Prostate gland (tissue), 2 donors: Measurements from ENCODE around the gene ADAMTS17. TPM values are rescaled to one million over a fixed set of nuclear protein-coding genes. Genes with fewer than 3 reads are reported as not detected.

ENCODE experiments used
- DNase-seq: peaks from one replicate; pipeline ENCODE4 v3.0.0-alpha.2; 2019; ENCODE audit warnings: low spot score
- H3K27ac ChIP-seq, 2 donors: fragments of 200-600 bp; sonication (generic); 2 replicates each; pipeline ENCODE4 v1.5.1; 2017 to 2019
- H3K27me3 ChIP-seq: fragments of 200-600 bp; sonication (generic); replicated peaks from 2 replicates; pipeline ENCODE4 v1.5.1; 2019; ENCODE audit not compliant: insufficient read depth
- H3K36me3 ChIP-seq, 2 donors: fragments of 200-600 bp; sonication (generic); 1 replicate in 1 of 2; 2 replicates in 1 of 2; pipeline versions ENCODE4 v1.5.1 to v1.8.1; 2017 to 2019
- H3K4me1 ChIP-seq: fragments of 200-600 bp; sonication (generic); replicated peaks from 2 replicates; pipeline ENCODE4 v1.5.1; 2019
- H3K4me3 ChIP-seq, 2 donors: fragments of 200-600 bp; sonication (generic); 2 replicates each; pipeline ENCODE4 v1.5.1; 2017 to 2019
- H3K9me3 ChIP-seq: fragments of 200-600 bp; sonication (generic); 2 replicates; pipeline ENCODE4 v1.5.1; 2017
- CTCF ChIP-seq, 4 experiments: fragments of 200-600 bp in 2 of 4; fragments of 450-650 bp in 2 of 4; sonication (generic) in 2 of 4; IDR thresholded peaks; 1 replicate in 3 of 4; 2 replicates in 1 of 4; pipeline ENCODE4 v1.5.1; 2016 to 2019; ENCODE audit warnings: antibody characterized with exemption in 4 of 4, mild to moderate bottlenecking in 2 of 4, moderate library complexity in 2 of 4
- POLR2A ChIP-seq: fragments of 450-650 bp; IDR thresholded peaks from one replicate; pipeline ENCODE4 v1.6.1; 2016; ENCODE audit warnings: antibody characterized with exemption, mild to moderate bottlenecking
- POLR2AphosphoS5 ChIP-seq: sonication (generic); formaldehyde crosslinking; IDR thresholded peaks from one replicate; pipeline ENCODE4 v1.6.1; 2017; ENCODE audit warnings: antibody characterized with exemption
- WGBS: methylation state at CpG from one replicate; pipeline ENCODE4 v1.1.5; 2018; 5-methylcytosine and 5-hydroxymethylcytosine counted together
- intact Hi-C: fragments of 100-400 bp; cut with DNase I; formaldehyde crosslinking; loops from one replicate; pipeline ENCODE4 v1.14.2; 2022
- total RNA-seq, 2 donors: library from RNA; depleted of rRNA; stranded (reverse); fragments of >200 nt; gene quantifications; one replicate each; pipeline ENCODE4 v1.1.0, GENCODE V29; 2016

ADAMTS17 gene
- total RNA-seq, 2 donors from 2014 or later = 2.7 to 5.6 TPM

- no peaks in the 10 kb centered on the region for H3K27me3 ChIP-seq
- no peaks in the 10 kb centered on the region for H3K4me1 ChIP-seq
- H3K27ac ChIP-seq = no peak overlapping the region
- no peaks in the 10 kb centered on the region for H3K9me3 ChIP-seq
- TF ChIP-seq POLR2A (no peak), CTCF (IDR thresholded peaks at IDR 0.05) (no peak), POLR2AphosphoS5 (no peak)
- no peak overlapping the region for H3K4me3 ChIP-seq
- no peaks in the 10 kb centered on the region for H3K36me3 ChIP-seq
- 91% methylated on average over 5 of the region's 5 CpGs for WGBS
- no peak for DNase-seq
- intact Hi-C loops = no loop called here
These were observed 155.4 kb downstream of the ADAMTS17 start for GRCh38 chr15:100186366-100186765.

GRCh38 chr15:100183921-100184495, 157.8 kb downstream of the ADAMTS17 start:
- 94% methylated on average over 4 of the region's 4 CpGs for WGBS

GRCh38 chr15:100180921-100181320, 160.9 kb downstream of the ADAMTS17 start:
- intact Hi-C loops = no loop called here
- TF ChIP-seq POLR2A = no peak
- no peak for TF ChIP-seq POLR2AphosphoS5
- no peak for TF ChIP-seq CTCF (IDR thresholded peaks at IDR 0.05)
- Histone ChIP-seq H3K36me3 (no peaks in the 10 kb centered on the region), H3K27ac (no peak overlapping the region), H3K4me3 (no peak overlapping the region), H3K9me3 (no peaks in the 10 kb centered on the region), H3K27me3 (no peaks in the 10 kb centered on the region), H3K4me1 (no peaks in the 10 kb centered on the region)
- WGBS = 100% methylated on average over 2 of the region's 2 CpGs
- DNase-seq = no peak

More at GRCh38 chr15:100183921-100184495, 157.8 kb downstream of the ADAMTS17 start:
- Histone ChIP-seq H3K27me3 (no peaks in the 10 kb centered on the region), H3K4me3 (no peak overlapping the region), H3K9me3 (no peaks in the 10 kb centered on the region), H3K36me3 (no peaks in the 10 kb centered on the region), H3K4me1 (no peaks in the 10 kb centered on the region), H3K27ac (no peak overlapping the region)
- no peak for DNase-seq
- intact Hi-C loops = no loop called here
- no peak for TF ChIP-seq POLR2AphosphoS5
- TF ChIP-seq POLR2A = no peak
- TF ChIP-seq CTCF (IDR thresholded peaks at IDR 0.05) = no peak

- intact Hi-C loops = no loop called here
- WGBS = 66% methylated on average over 12 of the region's 12 CpGs
- TF ChIP-seq POLR2AphosphoS5 (no peak), POLR2A (no peak), CTCF (IDR thresholded peaks at IDR 0.05) (no peak)
- Histone ChIP-seq H3K27ac (no peak overlapping the region), H3K36me3 (no peaks in the 10 kb centered on the region), H3K4me3 (no peak overlapping the region), H3K9me3 (no peaks in the 10 kb centered on the region), H3K4me1 (no peaks in the 10 kb centered on the region), H3K27me3 (no peaks in the 10 kb centered on the region)
- no peak for DNase-seq
These were observed 166.2 kb downstream of the ADAMTS17 start for GRCh38 chr15:100175406-100176114.

GRCh38 chr15:100174904-100175275, 166.9 kb downstream of the ADAMTS17 start:
- no peak overlapping the region for H3K4me3 ChIP-seq
- intact Hi-C loops = no loop called here
- no peak overlapping the region for H3K27ac ChIP-seq
- no peaks in the 10 kb centered on the region for H3K27me3 ChIP-seq
- H3K36me3 ChIP-seq = no peaks in the 10 kb centered on the region
- no peaks in the 10 kb centered on the region for H3K9me3 ChIP-seq
- H3K4me1 ChIP-seq = no peaks in the 10 kb centered on the region
- WGBS = 60% methylated on average over 3 of the region's 3 CpGs
- no peak for TF ChIP-seq POLR2AphosphoS5
- TF ChIP-seq POLR2A = no peak
- TF ChIP-seq CTCF (IDR thresholded peaks at IDR 0.05) = no peak
- DNase-seq = no peak
